ENCODE results near the gene IQCK.
A peak's percentile ranks its signal among the peaks of the same experiment; 100 is the strongest.

The IQCK gene

DNA sequence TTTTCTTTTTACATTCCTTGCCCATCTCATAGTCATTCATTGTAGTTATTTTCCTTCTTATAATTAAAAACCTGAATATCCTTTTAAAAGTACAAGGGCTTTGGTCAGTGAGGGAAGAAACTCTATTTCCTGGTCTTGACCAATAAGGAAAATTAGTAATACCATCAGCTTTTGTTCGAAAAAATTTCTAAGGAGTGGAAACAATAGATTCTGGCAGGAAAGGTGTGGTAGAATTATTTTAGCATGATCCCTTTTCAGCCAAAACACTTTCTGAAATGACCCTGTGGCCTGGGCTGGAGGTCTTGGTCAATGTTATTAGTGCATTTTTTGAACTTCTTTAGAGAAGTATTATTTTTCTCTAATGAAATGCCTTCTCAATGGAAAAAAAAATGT is 36.6 kb downstream of the IQCK start:
- H3K27ac ChIP-seq: peak overlapping the region; percentile 35

GRCh38 chr16:19755268-19755667 is 37.2 kb downstream of the IQCK start:
- peaks cover 18% of the 10 kb centered on the region for H3K79me2 ChIP-seq
- peaks cover 15% of the 10 kb centered on the region for H3K4me1 ChIP-seq

More for the DNA sequence above, 36.6 kb downstream of the IQCK start:
- H3K79me2 ChIP-seq: peaks cover 18% of the 10 kb centered on the region
- no peaks in the 10 kb centered on the region for H3K9me3 ChIP-seq (ENCODE audit: control insufficient read depth, low read length)
- H3K4me3 ChIP-seq (ENCODE audit: low read depth, low read length): no peak overlapping the region
- H3K9ac ChIP-seq: no peak overlapping the region
- no peak overlapping the region for H3K4me2 ChIP-seq (ENCODE audit: low read length)
- H2AFZ ChIP-seq: no peak overlapping the region
- H3K36me3 ChIP-seq (ENCODE audit: control insufficient read depth, insufficient read depth, low read length): no peaks in the 10 kb centered on the region
- no peaks in the 10 kb centered on the region for H3K27me3 ChIP-seq (ENCODE audit: control insufficient read depth, insufficient read depth, low read length)
- no peak for TF ChIP-seq CTCF (IDR thresholded peaks at IDR 0.05)
- peaks cover 15% of the 10 kb centered on the region for H3K4me1 ChIP-seq

GRCh38 chr16:19757026-19757425 is 39.0 kb downstream of the IQCK start:
- peaks cover 9% of the 10 kb centered on the region for H3K4me1 ChIP-seq
- no peaks in the 10 kb centered on the region for H3K27me3 ChIP-seq (ENCODE audit: control insufficient read depth, insufficient read depth, low read length)
- no peak overlapping the region for H3K9ac ChIP-seq
- no peak overlapping the region for H3K4me3 ChIP-seq (ENCODE audit: low read depth, low read length)
- H3K27ac ChIP-seq: no peak overlapping the region
- H3K79me2 ChIP-seq: peaks cover 18% of the 10 kb centered on the region
- no peak overlapping the region for H2AFZ ChIP-seq
- H3K36me3 ChIP-seq (ENCODE audit: control insufficient read depth, insufficient read depth, low read length): no peaks in the 10 kb centered on the region
- H3K9me3 ChIP-seq (ENCODE audit: control insufficient read depth, low read length): no peaks in the 10 kb centered on the region
- TF ChIP-seq CTCF (IDR thresholded peaks at IDR 0.05): no peak
- H3K4me2 ChIP-seq (ENCODE audit: low read length): no peak overlapping the region

More at GRCh38 chr16:19755268-19755667, 37.2 kb downstream of the IQCK start:
- H3K27ac ChIP-seq: peak overlapping the region; percentile 35
- no peaks in the 10 kb centered on the region for H3K9me3 ChIP-seq (ENCODE audit: control insufficient read depth, low read length)
- H2AFZ ChIP-seq: no peak overlapping the region
- H3K36me3 ChIP-seq (ENCODE audit: control insufficient read depth, insufficient read depth, low read length): no peaks in the 10 kb centered on the region
- no peak overlapping the region for H3K4me3 ChIP-seq (ENCODE audit: low read depth, low read length)
- no peaks in the 10 kb centered on the region for H3K27me3 ChIP-seq (ENCODE audit: control insufficient read depth, insufficient read depth, low read length)
- no peak overlapping the region for H3K4me2 ChIP-seq (ENCODE audit: low read length)
- no peak for TF ChIP-seq CTCF (IDR thresholded peaks at IDR 0.05)
- no peak overlapping the region for H3K9ac ChIP-seq

- Histone ChIP-seq H3K4me2 (ENCODE audit: low read length) (no peak overlapping the region), H3K27ac (no peak overlapping the region), H2AFZ (no peak overlapping the region), H3K9me3 (ENCODE audit: control insufficient read depth, low read length) (no peaks in the 10 kb centered on the region), H3K79me2 (peaks cover 23% of the 10 kb centered on the region), H3K4me3 (ENCODE audit: low read depth, low read length) (no peak overlapping the region), H3K27me3 (ENCODE audit: control insufficient read depth, insufficient read depth, low read length) (no peaks in the 10 kb centered on the region), H3K36me3 (ENCODE audit: control insufficient read depth, insufficient read depth, low read length) (no peaks in the 10 kb centered on the region), H3K9ac (no peak overlapping the region), H3K4me1 (peaks cover 8% of the 10 kb centered on the region)
- no peak for TF ChIP-seq CTCF (IDR thresholded peaks at IDR 0.05)
These were observed 39.9 kb downstream of the IQCK start for GRCh38 chr16:19757762-19758595.
